Right atrium auricular region (tissue), 2 donors: ENCODE data around the gene RHBDD1. TPM values are rescaled to one million over a fixed set of nuclear protein-coding genes. Genes with fewer than 3 reads are reported as not detected.

ENCODE experiments used
- DNase-seq: peaks from one replicate; pipeline ENCODE4 v3.0.0-alpha.2; 2019; ENCODE audit warnings: low spot score
- H3K27ac ChIP-seq, 2 donors: fragments of 200-600 bp; sonication (generic); 1 replicate in 1 of 2; 2 replicates in 1 of 2; pipeline ENCODE4 v1.5.1; 2016 to 2019
- H3K27me3 ChIP-seq, 2 donors: fragments of 200-600 bp; sonication (generic); one replicate each; pipeline versions ENCODE4 v1.5.1 to v1.6.0; 2017 to 2019
- H3K36me3 ChIP-seq: fragments of 200-600 bp; sonication (generic); one replicate; pipeline ENCODE4 v1.5.1; 2016
- H3K4me1 ChIP-seq, 2 donors: fragments of 200-600 bp; sonication (generic); one replicate each; pipeline versions ENCODE4 v1.5.1 to v1.6.0; 2017 to 2019
- H3K4me3 ChIP-seq, 2 donors: fragments of 200-600 bp; sonication (generic); 1 replicate in 1 of 2; 2 replicates in 1 of 2; pipeline ENCODE4 v1.5.1; 2017 to 2019; ENCODE audit warnings: mild to moderate bottlenecking in 1 of 2, moderate library complexity in 1 of 2
- H3K9me3 ChIP-seq, 2 donors: fragments of 200-600 bp; sonication (generic); one replicate each; pipeline ENCODE4 v1.5.1; 2019
- total RNA-seq, 2 donors: library from RNA; depleted of rRNA; stranded (reverse); fragments of >200 nt; gene quantifications; one replicate each; pipeline ENCODE4 v1.1.0, GENCODE V29; 2016
- TF ChIP-seq, protein P1 (sequence below), 2 donors: fragments of 200-600 bp; sonication (generic); IDR thresholded peaks; one replicate each; pipeline ENCODE4 v1.5.1; 2019; ENCODE audit warnings: antibody characterized with exemption in 2 of 2

RHBDD1 gene
- total RNA-seq, 2 donors from 2014 or later, result 12.3 to 16.1 TPM

DNA sequence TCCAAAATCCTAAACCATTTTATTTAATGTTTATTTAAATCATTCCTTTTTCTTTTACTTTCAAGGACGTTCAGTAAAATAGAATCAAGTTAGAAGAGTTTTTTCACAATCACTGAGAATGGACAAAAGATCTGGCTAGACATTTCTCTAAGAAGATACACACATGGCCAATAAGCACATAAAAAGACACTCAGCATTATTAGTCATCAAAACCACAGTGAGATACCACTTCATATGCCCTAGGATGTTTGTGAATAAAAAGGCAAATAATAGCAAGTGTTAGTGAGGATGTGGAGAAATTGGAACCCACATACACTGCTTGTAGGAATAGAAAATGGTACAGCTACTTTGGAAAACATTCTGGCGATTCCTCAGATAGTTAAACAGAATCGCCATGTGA lies 76.1 kb downstream of the RHBDD1 start:
- Histone ChIP-seq H3K4me1 (no peaks in the 10 kb centered on the region), H3K9me3 (no peaks in the 10 kb centered on the region), H3K4me3 (no peak overlapping the region), H3K27me3 (no peaks in the 10 kb centered on the region), H3K27ac (no peak overlapping the region), H3K36me3 (peaks cover 5% of the 10 kb centered on the region)
- DNase-seq, result no peak
- TF ChIP-seq, protein P1, sequence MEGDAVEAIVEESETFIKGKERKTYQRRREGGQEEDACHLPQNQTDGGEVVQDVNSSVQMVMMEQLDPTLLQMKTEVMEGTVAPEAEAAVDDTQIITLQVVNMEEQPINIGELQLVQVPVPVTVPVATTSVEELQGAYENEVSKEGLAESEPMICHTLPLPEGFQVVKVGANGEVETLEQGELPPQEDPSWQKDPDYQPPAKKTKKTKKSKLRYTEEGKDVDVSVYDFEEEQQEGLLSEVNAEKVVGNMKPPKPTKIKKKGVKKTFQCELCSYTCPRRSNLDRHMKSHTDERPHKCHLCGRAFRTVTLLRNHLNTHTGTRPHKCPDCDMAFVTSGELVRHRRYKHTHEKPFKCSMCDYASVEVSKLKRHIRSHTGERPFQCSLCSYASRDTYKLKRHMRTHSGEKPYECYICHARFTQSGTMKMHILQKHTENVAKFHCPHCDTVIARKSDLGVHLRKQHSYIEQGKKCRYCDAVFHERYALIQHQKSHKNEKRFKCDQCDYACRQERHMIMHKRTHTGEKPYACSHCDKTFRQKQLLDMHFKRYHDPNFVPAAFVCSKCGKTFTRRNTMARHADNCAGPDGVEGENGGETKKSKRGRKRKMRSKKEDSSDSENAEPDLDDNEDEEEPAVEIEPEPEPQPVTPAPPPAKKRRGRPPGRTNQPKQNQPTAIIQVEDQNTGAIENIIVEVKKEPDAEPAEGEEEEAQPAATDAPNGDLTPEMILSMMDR (IDR thresholded peaks at IDR 0.05), result no peak

DNA sequence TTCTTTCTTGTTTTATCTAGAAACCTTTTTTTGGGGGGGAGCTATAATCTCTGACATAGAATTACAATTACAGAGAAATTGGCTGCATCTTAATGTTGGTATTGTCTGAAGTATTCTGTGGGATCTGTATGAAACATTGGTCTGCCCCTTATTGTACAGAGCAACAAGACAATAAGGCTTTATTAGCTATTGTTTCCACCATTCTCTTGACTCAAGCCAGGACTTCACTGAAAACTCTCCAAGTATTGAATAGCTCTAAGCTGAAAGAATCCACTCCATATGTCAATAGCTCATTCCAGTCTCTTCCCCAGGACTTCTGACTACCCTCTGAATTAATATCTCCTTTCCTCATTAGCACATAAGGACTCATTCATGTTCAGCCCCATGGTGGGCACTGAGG lies 77.8 kb downstream of the RHBDD1 start:
- Histone ChIP-seq H3K4me3 (no peak overlapping the region), H3K4me1 (no peaks in the 10 kb centered on the region), H3K36me3 (peaks cover 5% of the 10 kb centered on the region), H3K27ac (no peak overlapping the region), H3K9me3 (no peaks in the 10 kb centered on the region), H3K27me3 (no peaks in the 10 kb centered on the region)
- DNase-seq, result no peak
- TF ChIP-seq, protein P1 (IDR thresholded peaks at IDR 0.05), result no peak

DNA sequence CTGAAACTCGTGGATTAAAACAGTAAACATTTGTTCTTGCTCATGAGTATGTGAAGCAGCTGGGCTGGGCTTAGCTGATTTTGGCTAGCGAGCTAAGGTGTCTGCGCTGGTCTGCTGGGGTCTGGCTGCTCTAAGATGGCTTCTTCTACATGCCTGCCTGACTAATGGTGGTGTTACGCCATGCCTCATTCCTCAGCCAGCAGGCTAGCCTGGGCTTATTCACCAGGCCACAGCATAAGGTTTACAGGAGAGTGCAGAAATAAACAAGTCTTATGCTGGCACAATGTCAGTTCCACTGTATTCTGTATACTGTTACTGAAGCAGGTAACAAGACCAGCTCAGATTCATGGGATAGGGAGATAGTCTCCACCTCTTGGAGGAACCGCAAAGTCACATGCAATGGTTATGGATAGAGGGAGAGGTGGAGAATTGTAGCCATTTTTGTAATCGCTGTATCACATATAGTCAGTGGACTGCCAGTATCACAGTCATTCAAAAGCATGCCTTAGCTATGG lies 80.0 kb downstream of the RHBDD1 start:
- TF ChIP-seq, protein P1 (IDR thresholded peaks at IDR 0.05), result no peak
- Histone ChIP-seq H3K27me3 (no peaks in the 10 kb centered on the region), H3K9me3 (no peaks in the 10 kb centered on the region), H3K4me1 (no peaks in the 10 kb centered on the region), H3K4me3 (no peak overlapping the region), H3K36me3 (peaks cover 5% of the 10 kb centered on the region), H3K27ac (no peak overlapping the region)
- no peak for DNase-seq

GRCh38 chr2:226916669-226917068 lies 80.8 kb downstream of the RHBDD1 start:
- TF ChIP-seq, protein P1 (IDR thresholded peaks at IDR 0.05), result no peak
- no peak overlapping the region for H3K4me3 ChIP-seq
- H3K36me3 ChIP-seq, result peaks cover 5% of the 10 kb centered on the region
- no peaks in the 10 kb centered on the region for H3K4me1 ChIP-seq
- no peaks in the 10 kb centered on the region for H3K9me3 ChIP-seq
- no peak overlapping the region for H3K27ac ChIP-seq
- no peaks in the 10 kb centered on the region for H3K27me3 ChIP-seq
- no peak for DNase-seq

- no peaks in the 10 kb centered on the region for H3K4me1 ChIP-seq
Observed at GRCh38 chr2:226932443-226932842, 96.6 kb downstream of the RHBDD1 start.

More at GRCh38 chr2:226932443-226932842, 96.6 kb downstream of the RHBDD1 start:
- Histone ChIP-seq H3K27ac (no peak overlapping the region), H3K27me3 (no peaks in the 10 kb centered on the region), H3K9me3 (no peaks in the 10 kb centered on the region), H3K36me3 (no peaks in the 10 kb centered on the region), H3K4me3 (no peak overlapping the region)
- TF ChIP-seq, protein P1 (IDR thresholded peaks at IDR 0.05), result no peak
- no peak for DNase-seq
